ENCODE results near the gene SPDYE1.
A peak's percentile ranks its signal among the peaks of the same experiment; 100 is the strongest.
"Not testable (repeated sequence)": the region's sequence is repeated elsewhere in the genome, so short reads cannot be mapped to it uniquely, and the experiment has no call there.

SPDYE1 gene

DNA sequence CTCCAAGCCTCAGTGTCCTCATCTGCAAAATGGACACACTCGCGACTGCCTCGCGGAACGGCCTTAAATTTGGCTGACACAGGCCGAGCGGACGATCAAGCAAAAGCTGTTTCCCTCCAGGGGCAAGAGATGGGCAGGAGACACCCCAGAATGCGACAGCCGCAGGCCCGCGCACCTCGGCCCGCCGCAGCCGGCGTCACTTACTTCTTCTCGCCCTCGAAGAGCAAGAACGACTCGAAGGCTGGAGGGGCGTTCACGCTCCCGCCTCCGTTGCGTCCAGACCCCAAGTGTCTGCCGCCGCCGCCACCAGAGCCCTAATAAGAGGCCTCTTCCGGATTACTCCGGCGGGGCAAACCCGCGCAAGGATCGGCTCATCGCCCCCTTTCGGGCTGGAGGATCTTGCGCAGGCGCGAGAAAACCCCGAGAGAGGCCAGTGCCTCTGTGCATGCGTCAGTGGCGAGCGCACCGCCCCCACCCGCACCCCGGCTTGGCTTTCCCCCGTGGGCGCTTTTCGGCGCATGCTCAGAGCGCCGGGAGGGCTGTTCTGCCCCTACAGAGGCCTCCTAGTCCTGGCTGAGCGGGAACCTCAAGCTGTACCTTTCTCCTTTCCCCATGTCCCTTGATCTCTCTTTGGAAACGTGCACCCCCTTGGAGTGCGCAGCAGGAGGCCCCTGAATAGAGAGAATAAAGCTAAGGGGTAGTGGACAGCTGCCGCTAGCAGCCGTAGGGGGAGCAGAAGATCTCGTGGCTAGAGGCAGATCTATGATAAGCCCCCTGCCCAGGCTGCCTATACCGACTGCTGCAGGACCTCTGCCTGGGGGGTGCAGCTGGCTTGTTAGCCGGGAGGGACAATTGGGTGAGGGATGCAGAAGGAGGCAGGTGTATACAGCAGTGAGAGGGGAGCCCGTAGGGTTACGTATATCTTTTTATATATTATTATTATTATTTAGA lies 21.4 kb downstream of the SPDYE1 start (continued):
- TF ChIP-seq YY1 (tag by site-specific recombination; IDR thresholded peaks at IDR 0.05) = peak; percentile 35; the same call in 1 of the 2 replicates
- TF ChIP-seq ZBTB10 (tag by site-specific recombination; IDR thresholded peaks at IDR 0.05) = peak; percentile 86
- peak; percentile 17; the same call in 1 of the 2 replicates for TF ChIP-seq ZNF558 (tag by site-specific recombination; IDR thresholded peaks at IDR 0.05)
- TF ChIP-seq ZNF184 (tag by site-specific recombination; IDR thresholded peaks at IDR 0.05) = 0 out of 2 replicates have a peak, but pooled peaks have one; percentile 20
- TF ChIP-seq ZNF24 (tag by site-specific recombination; IDR thresholded peaks at IDR 0.05) = 0 out of 2 replicates have a peak, but pooled peaks have one; percentile 58
- TF ChIP-seq ZNF391 (tag by site-specific recombination; IDR thresholded peaks at IDR 0.05; ENCODE audit: borderline replicate concordance, low read depth) = peak; percentile 83; the same call in 1 of the 2 replicates
- TF ChIP-seq ZFP37 (tag by site-specific recombination; IDR thresholded peaks at IDR 0.05) = peak; percentile 90

DNA sequence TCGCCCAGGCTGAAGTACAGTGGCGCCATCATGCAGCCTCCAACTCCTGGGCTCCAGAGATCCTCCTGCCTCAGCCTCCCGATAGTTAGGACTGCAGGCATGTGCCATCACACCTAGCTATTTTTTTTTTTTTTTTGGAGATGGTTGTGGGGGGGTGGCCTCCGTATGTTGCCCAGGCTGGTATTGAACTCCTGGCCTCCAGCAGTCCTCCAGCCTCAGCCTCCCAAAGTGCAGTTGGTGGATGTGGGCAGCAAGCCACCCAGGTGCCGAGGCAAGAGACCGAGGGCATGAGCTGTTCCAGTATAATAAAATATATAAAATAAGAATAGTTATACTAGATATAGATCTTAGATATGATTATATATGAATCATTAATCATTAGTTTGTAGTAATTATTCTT lies 22.1 kb downstream of the SPDYE1 start:
- not testable (repeated sequence) for H3K4me3 ChIP-seq (ENCODE audit: low read depth, low read length); H3K4me1 ChIP-seq (ENCODE audit: control insufficient read depth, insufficient read depth, low read length); H3K27ac ChIP-seq (ENCODE audit: extremely low read depth, low read depth, low read length); H3K36me3 ChIP-seq (ENCODE audit: control insufficient read depth in 2 of 2, insufficient read depth in 1 of 2, low read length in 2 of 2); H3K9me3 ChIP-seq (ENCODE audit: control insufficient read depth, insufficient read depth, low read depth, low read length)
- CTCF ChIA-PET = interaction anchor here (0.6 to 1.4 kb wide), 6 partner anchors 8 to 546 kb away, joined by 3 to 4 read pairs (median 3); no protein-coding TSS in a partner anchor
- POLR2A ChIA-PET = interaction anchor here (0.6 to 1.3 kb wide), 4 partner anchors 42 to 1103 kb away, joined by 3 to 6 read pairs (median 3); no protein-coding TSS in a partner anchor

DNA sequence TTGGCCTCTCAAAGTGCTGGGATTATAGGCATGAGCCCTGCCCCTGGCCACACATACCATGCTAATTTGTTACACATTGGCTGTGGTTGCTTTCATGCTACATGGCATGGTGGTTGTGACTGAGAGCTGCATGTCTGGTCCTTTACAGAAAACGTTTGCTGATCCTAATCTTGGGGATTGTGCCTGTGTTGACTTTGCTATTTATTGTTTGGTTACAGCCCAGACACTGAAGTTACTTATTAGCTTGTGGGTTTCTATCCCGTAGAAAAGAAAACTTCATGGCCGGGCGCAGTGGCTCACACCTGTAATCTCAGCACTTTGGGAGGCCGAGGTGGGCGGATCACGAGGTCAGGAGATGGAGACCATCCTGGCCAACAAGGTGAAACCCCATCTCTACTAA lies 24.4 kb downstream of the SPDYE1 start:
- not testable (repeated sequence) for H3K9me3 ChIP-seq (ENCODE audit: control insufficient read depth, insufficient read depth, low read depth, low read length)

DNA sequence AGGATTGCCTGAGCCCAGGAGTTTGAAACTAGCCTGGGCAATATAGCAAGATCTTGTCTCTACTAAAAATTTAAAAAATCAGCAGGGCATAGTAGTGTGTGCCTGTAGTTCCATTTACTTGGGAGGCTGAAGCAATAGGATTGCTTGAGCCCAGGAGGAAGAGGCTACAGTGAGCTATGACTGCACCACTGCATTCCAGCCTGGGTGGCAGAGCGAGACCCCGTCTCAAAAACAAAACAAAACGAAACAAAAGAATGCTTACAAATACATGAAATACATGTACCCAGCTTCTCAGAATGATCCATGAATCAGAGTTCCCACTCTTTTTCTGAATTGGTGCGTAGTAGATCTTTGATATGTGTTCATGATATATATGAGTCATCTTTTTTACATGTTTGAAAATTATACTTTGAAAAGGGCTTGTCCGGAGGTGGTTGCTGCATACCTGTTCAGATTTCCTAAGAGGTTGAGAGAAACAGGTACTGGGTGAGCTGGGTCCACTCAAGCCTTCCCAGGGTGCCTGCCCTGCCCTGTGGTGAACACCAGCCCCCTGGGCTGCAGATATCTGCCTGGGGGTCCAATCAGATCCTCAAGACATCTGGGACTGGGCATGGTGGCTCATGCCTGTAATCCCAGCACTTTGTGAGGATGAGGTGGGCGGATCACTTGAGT lies 25.2 kb downstream of the SPDYE1 start:
- CTCF ChIA-PET = interaction anchor here (0.7 kb wide), 1 partner anchor 48 kb away, joined by 4 read pairs; no protein-coding TSS in a partner anchor
- POLR2A ChIA-PET; H3K9me3 ChIP-seq (ENCODE audit: control insufficient read depth, insufficient read depth, low read depth, low read length); H3K4me3 ChIP-seq (ENCODE audit: low read depth, low read length); H3K4me1 ChIP-seq (ENCODE audit: control insufficient read depth, insufficient read depth, low read length); H3K36me3 ChIP-seq (ENCODE audit: control insufficient read depth in 2 of 2, insufficient read depth in 1 of 2, low read length in 2 of 2); H3K27ac ChIP-seq (ENCODE audit: extremely low read depth, low read depth, low read length): not testable (repeated sequence)

More for the DNA sequence above, 24.4 kb downstream of the SPDYE1 start:
- H3K27ac ChIP-seq (ENCODE audit: extremely low read depth, low read depth, low read length); H3K4me3 ChIP-seq (ENCODE audit: low read depth, low read length); H3K36me3 ChIP-seq (ENCODE audit: control insufficient read depth in 2 of 2, insufficient read depth in 1 of 2, low read length in 2 of 2); H3K4me1 ChIP-seq (ENCODE audit: control insufficient read depth, insufficient read depth, low read length); CTCF ChIA-PET; POLR2A ChIA-PET: not testable (repeated sequence)

GRCh38 chr7:44029433-44029832 lies 31.7 kb downstream of the SPDYE1 start:
- CTCF ChIA-PET; H3K27ac ChIP-seq (ENCODE audit: extremely low read depth, low read depth, low read length); POLR2A ChIA-PET; H3K9me3 ChIP-seq (ENCODE audit: control insufficient read depth, insufficient read depth, low read depth, low read length); H3K4me3 ChIP-seq (ENCODE audit: low read depth, low read length); H3K4me1 ChIP-seq (ENCODE audit: control insufficient read depth, insufficient read depth, low read length); H3K36me3 ChIP-seq (ENCODE audit: control insufficient read depth in 2 of 2, insufficient read depth in 1 of 2, low read length in 2 of 2): not testable (repeated sequence)

DNA sequence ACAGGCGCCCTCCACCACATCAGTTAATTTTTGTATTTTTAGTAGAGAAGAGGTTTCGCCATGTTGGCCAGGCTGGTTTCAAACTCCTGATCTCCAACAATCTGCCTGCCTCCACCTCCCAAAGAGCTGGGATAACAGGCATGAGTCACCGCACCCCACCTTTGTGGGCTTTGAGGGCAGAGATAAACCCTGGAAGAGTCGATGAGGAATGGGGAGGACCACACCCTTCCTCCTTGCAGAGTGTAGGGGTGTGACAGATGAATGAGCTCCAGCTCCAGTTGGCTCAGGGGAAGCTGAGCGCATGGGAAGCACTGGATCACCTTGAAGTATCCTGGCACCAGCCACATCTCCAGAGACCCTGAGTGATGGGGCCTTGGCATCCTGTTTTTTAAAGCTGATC lies 32.3 kb downstream of the SPDYE1 start:
- CTCF ChIA-PET = not testable (repeated sequence)

GRCh38 chr7:44031319-44031718 lies 33.6 kb downstream of the SPDYE1 start:
- H3K4me1 ChIP-seq (ENCODE audit: control insufficient read depth, insufficient read depth, low read length); H3K4me3 ChIP-seq (ENCODE audit: low read depth, low read length); CTCF ChIA-PET; H3K36me3 ChIP-seq (ENCODE audit: control insufficient read depth in 2 of 2, insufficient read depth in 1 of 2, low read length in 2 of 2); POLR2A ChIA-PET; H3K27ac ChIP-seq (ENCODE audit: extremely low read depth, low read depth, low read length); H3K9me3 ChIP-seq (ENCODE audit: control insufficient read depth, insufficient read depth, low read depth, low read length): not testable (repeated sequence)

More for the DNA sequence above, 32.3 kb downstream of the SPDYE1 start:
- POLR2A ChIA-PET; H3K9me3 ChIP-seq (ENCODE audit: control insufficient read depth, insufficient read depth, low read depth, low read length); H3K36me3 ChIP-seq (ENCODE audit: control insufficient read depth in 2 of 2, insufficient read depth in 1 of 2, low read length in 2 of 2); H3K4me3 ChIP-seq (ENCODE audit: low read depth, low read length); H3K4me1 ChIP-seq (ENCODE audit: control insufficient read depth, insufficient read depth, low read length); H3K27ac ChIP-seq (ENCODE audit: extremely low read depth, low read depth, low read length): not testable (repeated sequence)
- peak; percentile 59 for TF ChIP-seq KLF1 (tag by site-specific recombination; IDR thresholded peaks at IDR 0.05)

- H3K4me1 ChIP-seq (ENCODE audit: control insufficient read depth, insufficient read depth, low read length); H3K9me3 ChIP-seq (ENCODE audit: control insufficient read depth, insufficient read depth, low read depth, low read length); CTCF ChIA-PET; POLR2A ChIA-PET; H3K36me3 ChIP-seq (ENCODE audit: control insufficient read depth in 2 of 2, insufficient read depth in 1 of 2, low read length in 2 of 2); H3K27ac ChIP-seq (ENCODE audit: extremely low read depth, low read depth, low read length); H3K4me3 ChIP-seq (ENCODE audit: low read depth, low read length): not testable (repeated sequence)
Observed at GRCh38 chr7:44032031-44032430, 34.3 kb downstream of the SPDYE1 start.
